OCI-LY3 (cell line): ENCODE measurements around the gene AUTS2.

Source experiments
- H2AFZ ChIP-seq: fragments of 200-600, 300-600 bp; shearing (Covaris generic); 2 replicates; pipeline ENCODE4 v1.6.0; 2014; ENCODE audit warnings: antibody characterized with exemption, low read depth, low read length
- H3K27ac ChIP-seq: fragments of 200-600, 300-600 bp; sonication (generic); 2 replicates; pipeline ENCODE4 v1.5.1; 2014; ENCODE audit warnings: mild to moderate bottlenecking, low read length, moderate library complexity, mixed read lengths
- H3K27me3 ChIP-seq: fragments of 200-600, 300-600 bp; sonication (generic); 2 replicates; pipeline ENCODE4 v1.6.1; 2014; ENCODE audit warnings: low read depth, low read length, mixed read lengths
- H3K36me3 ChIP-seq: fragments of 200-600, 300-600 bp; sonication (generic); replicated peaks from 2 replicates; pipeline ENCODE3; 2014; ENCODE audit warnings: low read depth, low read length, mixed read lengths
- H3K4me1 ChIP-seq: fragments of 300-600, 200-600 bp; sonication (generic); 2 replicates; pipeline ENCODE4 v1.6.1; 2014; ENCODE audit warnings: low read length, mixed read lengths
- H3K4me2 ChIP-seq: fragments of 200-600, 300-600 bp; sonication (generic); 2 replicates; pipeline ENCODE4 v1.6.1; 2014; ENCODE audit warnings: low read length, mixed read lengths
- H3K4me3 ChIP-seq: fragments of 300-600, 200-600 bp; sonication (generic); 2 replicates; pipeline ENCODE4 v1.5.1; 2014; ENCODE audit warnings: antibody characterized with exemption, mild to moderate bottlenecking, low read length, moderate library complexity
- H3K79me2 ChIP-seq: fragments of 300-600, 200-600 bp; shearing (Covaris generic); 2 replicates; pipeline ENCODE4 v1.6.1; 2014; ENCODE audit warnings: mild to moderate bottlenecking, low read length, mixed read lengths
- H3K9ac ChIP-seq: fragments of 300-600, 200-600 bp; shearing (Covaris generic); 2 replicates; pipeline ENCODE4 v1.6.0; 2014; ENCODE audit warnings: mild to moderate bottlenecking, low read length, moderate library complexity
- H3K9me3 ChIP-seq: fragments of 200-600, 300-600 bp; shearing (Covaris generic); 2 replicates; pipeline ENCODE4 v1.6.1; 2014; ENCODE audit warnings: low read length, mixed read lengths; ENCODE audit not compliant: insufficient read depth
- H4K20me1 ChIP-seq: fragments of 200-600, 300-600 bp; sonication (generic); 2 replicates; pipeline ENCODE4 v1.6.1; 2016; ENCODE audit warnings: low read length, mixed read lengths; ENCODE audit not compliant: insufficient read depth
- EZH2phosphoT487 ChIP-seq: fragments of 200-600 bp; shearing (Covaris generic); IDR thresholded peaks from 2 replicates; pipeline ENCODE4 v1.6.1; 2018; ENCODE audit warnings: antibody characterized with exemption, mixed run types, low read depth
- TF ChIP-seq, protein P1 (sequence below): fragments of 200-600, 300-600 bp; sonication (generic); IDR thresholded peaks from 2 replicates; pipeline ENCODE4 v1.5.1; 2014; ENCODE audit warnings: antibody characterized with exemption, low read length, low read depth

Gene AUTS2

GRCh38 chr7:70772891-70773290, 1174.6 kb downstream of the AUTS2 start:
- no peak overlapping the region for H3K27ac ChIP-seq
- H3K36me3 ChIP-seq = no peaks in the 10 kb centered on the region
- no peaks in the 10 kb centered on the region for H3K79me2 ChIP-seq
- no peak overlapping the region for H3K4me3 ChIP-seq
- H3K9ac ChIP-seq = no peak overlapping the region
- H2AFZ ChIP-seq = no peak overlapping the region
- H3K27me3 ChIP-seq = no peaks in the 10 kb centered on the region
- H3K9me3 ChIP-seq = no peaks in the 10 kb centered on the region
- no peak for TF ChIP-seq EZH2phosphoT487
- TF ChIP-seq, protein P1, sequence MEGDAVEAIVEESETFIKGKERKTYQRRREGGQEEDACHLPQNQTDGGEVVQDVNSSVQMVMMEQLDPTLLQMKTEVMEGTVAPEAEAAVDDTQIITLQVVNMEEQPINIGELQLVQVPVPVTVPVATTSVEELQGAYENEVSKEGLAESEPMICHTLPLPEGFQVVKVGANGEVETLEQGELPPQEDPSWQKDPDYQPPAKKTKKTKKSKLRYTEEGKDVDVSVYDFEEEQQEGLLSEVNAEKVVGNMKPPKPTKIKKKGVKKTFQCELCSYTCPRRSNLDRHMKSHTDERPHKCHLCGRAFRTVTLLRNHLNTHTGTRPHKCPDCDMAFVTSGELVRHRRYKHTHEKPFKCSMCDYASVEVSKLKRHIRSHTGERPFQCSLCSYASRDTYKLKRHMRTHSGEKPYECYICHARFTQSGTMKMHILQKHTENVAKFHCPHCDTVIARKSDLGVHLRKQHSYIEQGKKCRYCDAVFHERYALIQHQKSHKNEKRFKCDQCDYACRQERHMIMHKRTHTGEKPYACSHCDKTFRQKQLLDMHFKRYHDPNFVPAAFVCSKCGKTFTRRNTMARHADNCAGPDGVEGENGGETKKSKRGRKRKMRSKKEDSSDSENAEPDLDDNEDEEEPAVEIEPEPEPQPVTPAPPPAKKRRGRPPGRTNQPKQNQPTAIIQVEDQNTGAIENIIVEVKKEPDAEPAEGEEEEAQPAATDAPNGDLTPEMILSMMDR = no peak
- no peak overlapping the region for H3K4me2 ChIP-seq
- H3K4me1 ChIP-seq = no peaks in the 10 kb centered on the region
- H4K20me1 ChIP-seq = no peaks in the 10 kb centered on the region

DNA sequence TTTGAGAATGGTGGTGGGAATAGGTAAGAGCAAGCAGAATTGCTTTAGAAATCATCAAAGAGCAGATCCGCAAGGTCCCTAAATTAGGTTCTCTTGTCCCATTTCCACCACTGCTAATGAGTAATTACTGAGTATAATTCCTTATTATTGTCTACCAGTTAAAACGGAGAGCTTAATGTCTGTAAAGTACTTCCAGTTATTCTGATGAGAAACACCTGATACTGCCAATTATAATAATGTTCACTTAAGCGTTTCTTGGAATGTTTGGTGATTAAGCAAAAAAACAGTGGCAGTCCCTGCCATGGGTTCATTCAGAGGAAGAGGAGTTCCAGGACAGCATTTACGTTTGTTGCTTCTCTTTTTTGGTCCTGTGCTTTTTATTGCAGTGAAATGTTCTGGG, 1175.1 kb downstream of the AUTS2 start:
- H3K9me3 ChIP-seq = no peaks in the 10 kb centered on the region

GRCh38 chr7:70774950-70775527, 1176.8 kb downstream of the AUTS2 start:
- no peak overlapping the region for H3K27ac ChIP-seq
- H3K4me3 ChIP-seq = no peak overlapping the region
- TF ChIP-seq, protein P1 = no peak
- TF ChIP-seq EZH2phosphoT487 = no peak
- H3K9ac ChIP-seq = no peak overlapping the region
- H3K4me1 ChIP-seq = no peaks in the 10 kb centered on the region
- no peaks in the 10 kb centered on the region for H4K20me1 ChIP-seq
- H2AFZ ChIP-seq = no peak overlapping the region
- no peak overlapping the region for H3K4me2 ChIP-seq
- no peaks in the 10 kb centered on the region for H3K36me3 ChIP-seq
- H3K79me2 ChIP-seq = no peaks in the 10 kb centered on the region
- no peaks in the 10 kb centered on the region for H3K9me3 ChIP-seq
- H3K27me3 ChIP-seq = no peaks in the 10 kb centered on the region

More for the DNA sequence above, 1175.1 kb downstream of the AUTS2 start:
- H3K27ac ChIP-seq = no peak overlapping the region
- no peak overlapping the region for H2AFZ ChIP-seq
- no peaks in the 10 kb centered on the region for H3K79me2 ChIP-seq
- H3K4me3 ChIP-seq = no peak overlapping the region
- H3K36me3 ChIP-seq = no peaks in the 10 kb centered on the region
- no peaks in the 10 kb centered on the region for H3K27me3 ChIP-seq
- TF ChIP-seq EZH2phosphoT487 = no peak
- TF ChIP-seq, protein P1 = no peak
- no peaks in the 10 kb centered on the region for H3K4me1 ChIP-seq
- H3K4me2 ChIP-seq = no peak overlapping the region
- no peak overlapping the region for H3K9ac ChIP-seq
- no peaks in the 10 kb centered on the region for H4K20me1 ChIP-seq

DNA sequence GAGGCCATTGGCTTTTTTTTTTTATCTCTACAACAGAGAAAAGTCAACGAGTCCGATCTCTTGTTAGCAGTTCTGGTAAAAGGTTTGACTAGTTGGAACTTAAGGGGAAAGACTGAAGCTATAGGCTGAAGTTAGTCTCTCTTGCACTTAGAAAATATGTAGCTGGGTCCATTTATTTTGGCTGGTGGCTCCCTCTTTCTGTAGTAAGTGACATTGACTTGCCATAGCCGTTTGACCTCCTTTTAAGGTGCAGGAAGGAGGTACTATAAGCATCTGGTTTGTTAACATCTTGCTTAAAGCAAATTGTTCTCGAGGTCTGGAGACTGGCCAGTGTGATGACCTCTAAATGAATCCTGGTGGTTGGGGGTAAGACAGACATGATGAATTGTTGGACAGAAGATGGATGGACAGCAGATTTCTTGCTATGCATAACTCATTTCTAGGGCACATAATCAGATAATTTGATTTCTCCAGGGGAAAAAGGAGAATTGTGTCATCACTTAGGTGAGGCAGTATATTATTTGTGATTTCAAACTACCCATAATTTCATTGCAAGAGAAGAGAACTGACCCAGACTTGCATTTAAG, 1177.4 kb downstream of the AUTS2 start:
- Histone ChIP-seq H3K4me2 (no peak overlapping the region), H2AFZ (no peak overlapping the region), H4K20me1 (no peaks in the 10 kb centered on the region), H3K27me3 (no peaks in the 10 kb centered on the region), H3K36me3 (no peaks in the 10 kb centered on the region), H3K27ac (no peak overlapping the region), H3K9me3 (no peaks in the 10 kb centered on the region), H3K9ac (no peak overlapping the region), H3K79me2 (no peaks in the 10 kb centered on the region), H3K4me1 (no peaks in the 10 kb centered on the region), H3K4me3 (no peak overlapping the region)
- TF ChIP-seq EZH2phosphoT487 = no peak
- TF ChIP-seq, protein P1 = no peak
